ENCODE results near the gene FRMD3.

FRMD3 gene

GRCh38 chr9:83476513-83476912 lies 61.7 kb downstream of the FRMD3 start:
- no peak for TF ChIP-seq CTCF (IDR thresholded peaks at IDR 0.05; ENCODE audit: low read depth, low read length)
- H3K4me3 ChIP-seq (ENCODE audit: low read depth, low read length) = no peak overlapping the region

- H3K4me3 ChIP-seq (ENCODE audit: low read depth, low read length) = no peak overlapping the region
- no peak for TF ChIP-seq CTCF (IDR thresholded peaks at IDR 0.05; ENCODE audit: low read depth, low read length)
These were observed 62.5 kb downstream of the FRMD3 start for GRCh38 chr9:83475741-83476140.

GRCh38 chr9:83474631-83475030 lies 63.6 kb downstream of the FRMD3 start:
- H3K4me3 ChIP-seq (ENCODE audit: low read depth, low read length) = no peak overlapping the region
- TF ChIP-seq CTCF (IDR thresholded peaks at IDR 0.05; ENCODE audit: low read depth, low read length) = no peak

- H3K4me3 ChIP-seq (ENCODE audit: low read depth, low read length) = peak overlapping the region; percentile 49
- TF ChIP-seq CTCF (IDR thresholded peaks at IDR 0.05; ENCODE audit: low read depth, low read length) = no peak
These were observed 64.7 kb downstream of the FRMD3 start for GRCh38 chr9:83473488-83473971.

- TF ChIP-seq CTCF (IDR thresholded peaks at IDR 0.05; ENCODE audit: low read depth, low read length) = no peak
These were observed 65.4 kb downstream of the FRMD3 start for GRCh38 chr9:83472764-83473163.

GRCh38 chr9:83472221-83472665 lies 66.0 kb downstream of the FRMD3 start:
- no peak overlapping the region for H3K4me3 ChIP-seq (ENCODE audit: low read depth, low read length)
- TF ChIP-seq CTCF (IDR thresholded peaks at IDR 0.05; ENCODE audit: low read depth, low read length) = no peak

More at GRCh38 chr9:83472764-83473163, 65.4 kb downstream of the FRMD3 start:
- H3K4me3 ChIP-seq (ENCODE audit: low read depth, low read length) = peak overlapping the region; percentile 49

GRCh38 chr9:83471241-83471640 lies 67.0 kb downstream of the FRMD3 start:
- no peak overlapping the region for H3K4me3 ChIP-seq (ENCODE audit: low read depth, low read length)
- TF ChIP-seq CTCF (IDR thresholded peaks at IDR 0.05; ENCODE audit: low read depth, low read length) = no peak

Data from WI38 (cell line).